IMR-90 (cell line): Measurements from ENCODE around the gene RFX1.
A peak's percentile ranks its signal among the peaks of the same experiment; 100 is the strongest.

Source experiments
- CEBPB ChIP-seq: IDR thresholded peaks from 2 replicates; pipeline ENCODE4 v1.6.1; 2012; ENCODE audit warnings: low read depth, low read length, improper control_type of control experiment
- CHD1 ChIP-seq: IDR thresholded peaks from 2 replicates; pipeline ENCODE4 v1.6.1; 2012; ENCODE audit warnings: low read depth, low read length, improper control_type of control experiment
- CTCF ChIP-seq: conservative IDR thresholded peaks from 2 replicates; pipeline ENCODE4 v1.5.1; 2012; ENCODE audit warnings: mild to moderate bottlenecking, low read depth, low read length, improper control_type of control experiment
- FOS ChIP-seq: fragments of 150-350 bp; IDR thresholded peaks from 2 replicates; pipeline ENCODE4 v1.6.1; 2016; ENCODE audit warnings: low read depth, low read length
- MAFK ChIP-seq: IDR thresholded peaks from 2 replicates; pipeline ENCODE4 v1.6.1; 2012; ENCODE audit warnings: low read depth, low read length, improper control_type of control experiment
- MXI1 ChIP-seq: IDR thresholded peaks from 2 replicates; pipeline ENCODE4 v1.6.1; 2012; ENCODE audit warnings: low read depth, mild to moderate bottlenecking, low read length, moderate library complexity, borderline replicate concordance
- NFE2L2 ChIP-seq: fragments of 150-350 bp; IDR thresholded peaks from 2 replicates; pipeline ENCODE4 v1.6.1; 2016; ENCODE audit warnings: low read depth, mild to moderate bottlenecking, low read length
- POLR2A ChIP-seq: IDR thresholded peaks from 2 replicates; pipeline ENCODE4 v1.6.1; 2012; ENCODE audit warnings: mild to moderate bottlenecking, low read depth, low read length
- RAD21 ChIP-seq: IDR thresholded peaks from 2 replicates; pipeline ENCODE4 v1.6.1; 2012; ENCODE audit warnings: low read length, improper control_type of control experiment
- SMC3 ChIP-seq: fragments of 150-350 bp; IDR thresholded peaks from 2 replicates; pipeline ENCODE4 v1.6.1; 2016; ENCODE audit warnings: low read depth, mild to moderate bottlenecking, antibody characterized with exemption, low read length, moderate library complexity

DNA sequence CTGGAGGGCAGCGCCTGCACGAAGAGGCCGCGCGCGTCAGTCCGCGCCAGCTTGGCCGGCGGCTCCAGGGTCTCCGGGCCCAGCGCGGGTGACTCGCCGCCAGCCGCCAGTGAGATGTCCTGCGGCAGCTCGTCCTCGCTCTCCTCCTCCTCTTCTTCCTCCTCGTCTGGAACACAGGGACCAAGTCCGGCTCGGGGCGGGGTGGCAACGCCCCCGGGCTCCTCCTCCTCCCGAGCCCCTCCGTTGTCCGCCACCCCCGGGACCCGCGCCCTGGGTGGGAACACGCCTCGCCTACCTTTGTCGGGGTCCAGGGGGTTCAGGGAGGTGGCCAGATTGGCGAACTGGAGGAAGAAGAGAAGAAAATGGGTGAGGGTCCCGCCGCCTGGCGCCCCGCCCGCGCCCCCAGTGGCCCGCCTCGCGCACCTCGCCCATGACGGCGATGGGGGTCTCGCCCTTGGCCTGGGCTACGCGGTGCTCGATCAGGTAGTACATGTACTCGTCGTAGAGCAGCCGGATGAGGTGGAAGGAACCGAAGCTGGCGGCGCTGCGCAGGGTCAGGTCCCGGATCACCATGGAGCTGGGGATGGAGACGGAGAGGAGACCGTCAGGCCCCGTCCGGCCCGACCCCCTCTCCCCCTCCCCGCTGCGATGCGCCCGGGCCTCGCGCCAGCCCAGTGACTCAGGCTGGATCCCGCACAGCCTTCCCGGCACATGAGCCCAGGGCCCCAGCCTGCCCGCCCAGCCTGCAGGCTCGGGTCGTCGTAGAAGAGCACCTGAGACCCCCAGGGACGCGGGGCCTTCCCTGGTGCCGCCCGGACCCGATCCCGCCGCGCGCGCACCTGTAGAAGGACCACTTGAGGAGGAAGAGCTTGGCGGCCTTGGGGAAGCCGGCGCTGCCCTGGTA lies 43.2 kb downstream of the RFX1 start:
- TF ChIP-seq CTCF, result no peak
- no peak for TF ChIP-seq SMC3
- peak; percentile 23; the same call in 1 of the 2 replicates for TF ChIP-seq FOS
- TF ChIP-seq POLR2A, result no peak
- no peak for TF ChIP-seq RAD21
- no peak for TF ChIP-seq CEBPB
- TF ChIP-seq NFE2L2, result no peak
- no peak for TF ChIP-seq MXI1
- TF ChIP-seq MAFK, result no peak
- TF ChIP-seq CHD1, result no peak
